Hematopoietic multipotent progenitor cell (in vitro differentiated cells): ENCODE data around the gene ZC3H12D. TPM values are rescaled to one million over a fixed set of nuclear protein-coding genes. Genes with fewer than 3 reads are reported as not detected.
A peak's percentile ranks its signal among the peaks of the same experiment; 100 is the strongest.
"Not testable (repeated sequence)": the region's sequence is repeated elsewhere in the genome, so short reads cannot be mapped to it uniquely, and the experiment has no call there.

Experiments
- DNase-seq, 3 donors: peaks; one replicate each; pipeline ENCODE4 v3.0.0-alpha.2; 2011 to 2015; ENCODE audit warnings: low read depth in 2 of 3, low spot score in 2 of 3
- total RNA-seq: library from RNA; depleted of rRNA; stranded (reverse); fragments of >200 nt; gene quantifications from one replicate; pipeline ENCODE4 v1.2.3, GENCODE V29; 2012

The ZC3H12D gene
- total RNA-seq, 1 donor, result 3.8 TPM

DNA sequence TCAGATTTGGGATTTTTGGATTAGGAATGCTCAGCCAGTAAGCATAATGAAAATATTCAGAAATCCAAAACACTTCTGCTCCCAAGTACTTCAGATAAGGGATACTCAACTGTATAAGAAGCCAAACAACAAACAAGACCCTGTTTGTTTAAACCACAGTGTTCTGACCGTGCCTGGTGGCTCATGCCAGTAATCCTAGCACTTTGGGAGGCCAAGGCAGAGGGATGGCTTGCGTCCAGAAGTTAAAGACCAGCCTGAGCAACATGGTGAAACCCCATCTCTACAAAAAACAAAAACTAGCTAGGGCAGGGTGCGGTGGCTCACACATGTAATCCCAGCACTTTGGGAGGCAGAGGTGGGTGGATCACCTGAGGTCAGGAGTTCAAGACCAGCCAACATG, 24.6 kb downstream of the ZC3H12D start:
- DNase-seq, result not testable (repeated sequence)

DNA sequence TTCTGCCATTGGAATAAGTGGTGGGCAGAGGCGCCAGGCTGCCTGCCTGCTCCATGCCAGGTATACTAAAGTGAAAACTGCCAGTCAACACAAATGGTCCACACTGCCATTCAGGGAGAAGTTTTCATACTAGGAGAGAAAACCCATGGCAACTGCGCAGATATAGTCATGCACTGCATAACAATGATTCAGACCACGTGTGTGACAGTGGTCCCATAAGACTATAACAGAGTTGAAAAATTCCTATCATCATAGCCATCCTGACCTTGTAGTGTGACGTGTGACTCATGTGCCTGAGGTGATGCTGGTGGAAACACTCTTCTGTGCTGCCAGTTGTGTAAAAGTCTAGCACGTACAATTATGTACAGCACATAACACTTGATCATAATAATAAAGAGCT, 25.1 kb downstream of the ZC3H12D start:
- DNase-seq, result no peak

DNA sequence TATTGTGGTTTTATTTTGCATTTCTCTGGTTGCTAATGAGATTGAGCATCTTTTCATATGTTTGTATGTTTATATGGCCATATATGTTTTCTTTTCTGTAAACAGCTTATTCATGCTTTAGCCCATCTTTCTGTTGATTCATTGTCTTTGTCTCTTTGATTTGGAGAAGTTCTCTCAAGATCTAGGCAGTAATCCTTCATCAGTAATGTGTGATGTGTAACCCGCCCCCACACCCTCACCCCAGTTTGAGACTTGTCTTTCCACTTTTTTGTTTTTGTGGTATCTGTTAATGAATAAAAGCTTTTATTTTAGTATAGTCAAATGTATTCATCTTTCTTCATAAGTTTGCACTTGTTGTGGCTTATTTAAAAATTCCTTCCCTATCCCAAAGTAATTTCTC, 26.0 kb downstream of the ZC3H12D start:
- DNase-seq, result no peak

DNA sequence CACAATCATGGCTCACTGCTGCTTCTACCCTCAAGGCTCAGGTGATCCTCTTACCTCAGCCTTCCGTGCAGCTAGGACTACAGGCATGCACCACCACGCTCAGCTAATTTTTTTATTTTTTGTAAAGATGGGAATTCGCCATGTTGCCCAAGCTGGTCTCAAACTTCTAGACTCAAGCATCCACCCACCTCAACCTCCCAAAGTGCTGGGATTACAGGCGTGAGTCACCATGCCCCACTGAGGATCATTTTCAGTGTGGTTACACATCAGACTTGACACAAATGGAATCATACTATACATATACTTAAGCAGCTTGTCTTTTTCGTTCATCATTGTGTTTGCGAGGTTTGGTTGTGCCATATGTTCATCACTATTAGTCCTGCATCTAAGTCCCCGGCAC, 26.6 kb downstream of the ZC3H12D start:
- no peak for DNase-seq

DNA sequence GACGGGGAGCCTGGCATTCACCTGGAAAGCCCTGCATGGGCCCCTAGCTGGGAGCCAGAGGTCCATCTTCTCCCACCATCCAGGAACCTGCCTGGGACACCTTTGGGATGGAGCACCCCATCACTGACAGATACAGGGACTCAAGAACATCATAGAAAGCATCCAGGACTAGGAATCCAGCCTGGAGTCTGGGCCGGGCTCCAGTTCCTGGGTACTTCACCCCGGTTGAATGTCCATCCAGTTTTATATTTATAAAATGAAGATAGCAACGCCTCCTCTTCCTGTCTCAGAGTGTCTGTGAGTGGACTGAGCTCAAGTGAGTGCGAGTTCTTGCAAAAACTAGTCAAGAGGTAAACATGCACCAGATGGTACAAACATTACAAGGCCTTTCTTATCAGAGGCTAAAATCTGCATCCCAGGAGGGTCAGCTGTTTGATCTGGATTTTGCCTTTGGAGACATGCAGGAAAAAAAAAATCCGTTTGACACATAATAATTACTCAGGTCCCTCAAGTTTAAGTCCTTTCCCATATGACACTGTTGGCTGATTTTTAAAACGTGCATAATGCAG, 27.4 kb downstream of the ZC3H12D start:
- DNase-seq, result no peak

DNA sequence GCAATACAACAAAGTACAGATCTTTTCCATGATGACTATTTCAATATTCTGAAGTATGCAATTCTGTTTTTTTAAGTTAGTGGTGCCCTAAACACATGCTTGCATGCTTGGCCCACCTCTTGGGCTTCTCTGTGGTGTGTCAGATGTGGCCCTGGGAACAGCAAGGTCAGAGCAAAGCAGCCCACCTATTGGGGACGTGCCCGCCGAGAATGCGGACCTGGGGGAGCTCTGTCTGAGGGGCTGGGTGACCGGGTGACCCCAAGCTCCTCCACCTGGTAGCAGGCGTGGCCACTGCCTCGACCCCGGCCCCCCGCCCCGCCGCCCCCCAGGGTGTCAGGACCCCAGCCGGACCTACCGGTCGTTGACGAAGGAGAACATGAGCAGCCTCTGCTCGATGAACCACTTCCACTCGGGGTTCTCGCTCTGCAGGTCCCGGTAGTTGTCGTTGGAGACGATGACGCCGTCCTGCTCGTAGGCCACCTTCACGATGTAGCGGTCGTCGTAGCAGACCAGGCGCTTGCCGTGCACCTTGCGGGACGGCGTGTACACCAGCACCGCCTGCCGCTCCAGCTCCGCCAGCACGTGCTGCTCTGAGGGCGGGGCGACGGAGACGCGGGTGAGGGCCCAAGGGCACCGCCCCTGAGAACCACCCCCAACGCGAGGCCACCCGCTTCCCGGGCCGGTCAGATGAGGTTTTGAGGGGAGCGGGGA, 28.3 kb downstream of the ZC3H12D start:
- no peak for DNase-seq

DNA sequence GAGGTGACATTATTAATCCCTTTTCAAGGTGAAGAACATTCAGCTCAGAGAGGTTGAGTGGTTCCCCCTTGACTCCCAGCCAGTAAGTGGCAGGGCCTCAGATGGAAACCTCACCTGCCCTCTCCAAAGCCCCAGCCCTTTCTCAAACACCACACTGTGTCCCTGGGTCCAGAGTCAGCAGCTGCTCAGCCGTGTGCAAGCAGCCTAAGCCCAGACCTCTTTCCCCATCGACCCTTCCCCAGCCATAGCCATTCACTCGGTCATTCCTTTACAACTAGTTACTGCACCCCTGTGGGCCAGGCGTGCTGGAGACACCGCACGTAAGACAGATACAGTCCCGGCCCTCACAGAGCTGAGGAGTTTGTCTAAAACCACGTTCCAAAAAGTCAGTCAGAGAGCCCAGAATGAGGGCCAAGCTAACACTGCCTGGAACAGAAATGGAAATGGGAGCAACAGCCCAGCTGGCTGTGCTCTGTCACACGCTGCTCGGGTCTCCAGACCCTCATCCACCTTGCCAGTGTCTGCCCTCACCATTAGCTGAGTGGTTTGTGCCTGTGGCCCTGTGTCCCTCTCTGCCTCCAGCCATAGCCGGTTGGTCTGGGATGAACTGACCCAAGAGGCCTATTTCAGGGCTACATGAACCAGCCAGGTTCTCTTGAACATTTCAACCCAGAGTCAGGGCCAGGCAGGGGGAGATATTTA, 29.6 kb downstream of the ZC3H12D start:
- no peak for DNase-seq

DNA sequence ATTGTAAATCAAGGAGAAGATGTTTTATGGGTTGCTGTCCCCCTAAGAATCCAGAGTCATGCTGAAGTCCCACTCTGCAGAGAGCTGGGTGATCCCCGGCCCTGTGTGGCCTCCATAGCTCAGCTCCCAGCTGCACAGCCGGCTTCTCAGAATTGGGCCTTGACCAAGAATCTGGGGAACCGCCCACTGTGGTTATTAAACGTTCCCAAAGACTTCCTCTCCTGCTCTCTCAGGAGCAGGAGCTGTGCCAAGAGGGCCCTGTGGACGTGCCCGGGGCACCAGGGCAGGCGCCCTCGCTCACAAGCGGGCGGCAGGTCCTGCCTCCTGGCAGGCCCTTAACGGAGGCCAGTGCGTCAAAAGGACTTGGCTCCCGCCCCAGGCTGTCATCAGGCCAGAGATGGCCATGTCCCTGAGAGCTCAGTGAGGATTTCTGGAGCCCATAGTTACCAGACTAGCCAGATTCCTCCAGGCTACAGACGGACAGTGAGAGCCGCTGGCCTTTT, 30.4 kb downstream of the ZC3H12D start:
- peak in 2 of 3 donors; percentile 32 to 50 for DNase-seq

DNA sequence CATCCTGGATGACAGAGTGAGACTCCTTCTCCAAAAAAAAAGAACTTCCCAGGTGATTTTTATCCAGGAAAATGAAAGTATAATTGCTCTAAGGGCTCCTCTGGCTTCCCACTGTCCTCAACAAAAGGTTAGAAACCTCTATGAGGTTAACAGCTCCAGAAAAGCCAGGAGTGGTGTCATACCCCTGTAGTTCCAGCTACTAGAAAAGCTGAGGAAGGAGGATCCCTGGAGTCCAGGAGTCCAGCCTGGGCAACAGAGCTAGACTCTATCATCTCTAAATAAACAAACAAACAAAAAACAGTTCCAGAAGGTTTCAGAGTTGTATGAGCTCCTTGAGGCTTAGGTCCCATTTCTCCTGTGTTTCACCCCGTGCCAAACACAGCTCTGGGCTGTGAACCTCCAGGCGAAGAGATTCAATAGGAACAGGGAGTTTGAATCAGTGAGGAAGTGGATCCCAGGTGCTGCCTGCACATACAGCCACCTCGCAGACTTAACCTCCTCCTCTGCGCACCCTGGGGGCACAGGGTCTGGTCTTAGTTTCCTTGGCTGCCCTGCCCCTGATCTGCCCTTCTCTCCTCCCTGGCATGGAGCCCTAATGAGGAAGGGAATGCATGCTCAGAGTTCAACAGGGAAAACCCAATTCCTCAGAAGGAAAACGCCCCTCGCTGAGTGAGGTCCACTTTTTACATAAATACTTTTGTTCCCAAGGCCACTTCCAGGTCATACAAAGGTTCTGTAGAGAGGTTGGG, 31.0 kb downstream of the ZC3H12D start:
- DNase-seq, result no peak

DNA sequence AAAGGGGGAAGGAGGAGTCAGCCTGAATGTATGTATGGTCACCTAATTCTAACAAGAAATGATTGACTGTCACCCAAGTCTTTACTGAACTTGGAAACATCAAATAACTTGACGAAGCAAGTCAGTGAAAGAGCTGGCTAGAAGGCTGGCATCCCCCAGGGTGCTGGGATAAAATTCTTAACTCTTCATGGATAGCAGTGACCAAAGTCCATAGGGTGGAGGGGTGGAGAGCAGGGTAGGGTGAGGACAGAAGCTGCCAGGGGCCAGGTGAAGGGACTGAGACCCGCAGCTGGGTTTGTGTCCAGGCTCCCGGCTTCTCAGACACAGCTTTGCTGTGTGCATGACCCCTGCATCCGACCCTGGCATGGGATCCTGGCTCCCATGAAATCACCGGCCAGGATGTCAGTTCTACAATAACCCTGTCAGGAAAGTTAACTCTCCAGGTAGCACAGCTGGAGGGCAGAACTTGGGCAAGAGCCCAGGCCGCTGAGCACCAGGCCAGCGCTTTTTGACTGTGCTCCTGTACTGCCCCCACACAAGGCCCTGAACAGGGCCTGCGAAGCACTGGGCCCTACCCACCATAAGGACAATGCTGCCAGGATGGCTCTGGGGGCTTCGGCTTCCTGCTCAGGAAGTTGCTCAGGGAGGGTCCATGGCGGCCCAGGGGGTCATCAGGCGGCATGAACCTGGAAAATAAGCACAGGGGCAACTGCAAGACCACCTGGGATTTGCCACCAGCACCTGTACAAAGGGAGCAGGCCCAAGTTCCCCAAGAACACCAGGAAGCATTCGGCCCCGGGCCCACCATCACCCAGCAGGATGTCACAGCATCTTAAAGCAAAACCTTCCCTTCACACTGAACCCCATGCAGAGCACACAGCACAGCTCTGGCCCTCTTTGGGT, 32.5 kb downstream of the ZC3H12D start:
- no peak for DNase-seq

DNA sequence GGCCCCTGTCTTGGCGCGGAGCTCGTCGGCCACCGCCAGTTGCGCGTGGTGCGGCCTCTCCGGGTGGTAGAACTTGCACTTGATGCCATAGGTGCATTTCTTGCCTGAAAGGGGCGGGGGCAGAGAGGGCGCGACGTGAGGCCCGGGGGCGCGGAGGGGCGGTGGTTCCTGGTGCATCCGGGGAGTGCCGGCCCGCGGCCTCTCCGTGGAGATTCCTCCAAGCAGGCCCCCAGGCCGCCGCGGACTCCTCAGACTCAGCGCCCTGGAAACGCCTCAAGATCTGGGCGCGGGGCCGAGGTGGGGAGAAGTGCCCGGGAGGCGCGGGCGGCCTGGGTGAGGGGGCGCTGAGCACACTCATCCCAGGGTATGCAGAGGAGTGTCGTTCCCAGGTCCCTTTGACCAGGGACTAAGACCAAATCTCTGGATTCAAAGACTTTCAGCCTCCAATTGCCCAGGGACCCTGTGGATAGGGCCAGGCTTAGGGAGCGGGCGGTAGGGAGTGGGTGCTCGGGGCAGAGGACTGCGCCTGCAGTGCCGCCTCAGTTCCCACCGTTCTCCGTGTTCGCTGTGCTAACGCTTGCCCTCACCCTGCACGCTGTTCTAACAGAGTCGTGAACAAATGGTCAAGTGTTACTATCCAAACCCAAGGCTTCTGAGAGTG, 33.3 kb downstream of the ZC3H12D start:
- peak in 1 of 3 donors; percentile 27 for DNase-seq

DNA sequence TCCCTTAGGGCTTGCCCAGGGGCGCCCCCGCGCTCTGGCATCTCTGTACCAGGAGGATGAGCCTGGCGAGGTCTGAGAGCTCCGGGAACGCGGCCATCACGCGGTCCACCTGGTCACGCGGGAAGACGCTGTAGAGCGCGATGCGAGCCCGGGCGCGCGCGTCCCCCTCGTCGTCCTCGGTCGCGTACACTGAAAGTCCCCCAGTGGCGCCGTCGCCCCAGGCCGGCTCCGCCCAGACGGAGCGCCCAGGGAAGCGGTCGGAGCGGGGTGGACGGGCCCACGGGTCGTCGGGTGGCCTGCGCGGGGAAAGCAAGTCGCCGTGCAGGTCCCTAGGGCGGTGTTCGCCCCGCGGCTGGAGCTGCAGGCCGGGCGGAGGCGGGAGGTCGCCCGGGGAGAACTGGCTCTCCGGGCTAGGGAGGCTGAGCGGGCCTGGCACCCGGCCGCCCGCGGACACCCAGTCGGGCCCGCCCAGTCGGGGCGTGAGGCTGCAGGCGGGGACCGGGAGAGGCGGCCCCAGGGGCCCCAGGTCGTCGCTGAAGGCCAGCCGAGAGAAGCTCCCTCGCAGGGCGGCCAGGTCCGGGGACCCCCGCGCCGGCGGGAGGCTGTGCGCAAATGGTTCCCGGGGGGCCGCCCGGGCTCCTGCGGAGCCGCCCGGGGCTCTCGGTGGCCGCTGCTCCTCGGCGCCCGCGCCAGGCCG, 34.0 kb downstream of the ZC3H12D start:
- peak in 1 of 3 donors; percentile 36 for DNase-seq

DNA sequence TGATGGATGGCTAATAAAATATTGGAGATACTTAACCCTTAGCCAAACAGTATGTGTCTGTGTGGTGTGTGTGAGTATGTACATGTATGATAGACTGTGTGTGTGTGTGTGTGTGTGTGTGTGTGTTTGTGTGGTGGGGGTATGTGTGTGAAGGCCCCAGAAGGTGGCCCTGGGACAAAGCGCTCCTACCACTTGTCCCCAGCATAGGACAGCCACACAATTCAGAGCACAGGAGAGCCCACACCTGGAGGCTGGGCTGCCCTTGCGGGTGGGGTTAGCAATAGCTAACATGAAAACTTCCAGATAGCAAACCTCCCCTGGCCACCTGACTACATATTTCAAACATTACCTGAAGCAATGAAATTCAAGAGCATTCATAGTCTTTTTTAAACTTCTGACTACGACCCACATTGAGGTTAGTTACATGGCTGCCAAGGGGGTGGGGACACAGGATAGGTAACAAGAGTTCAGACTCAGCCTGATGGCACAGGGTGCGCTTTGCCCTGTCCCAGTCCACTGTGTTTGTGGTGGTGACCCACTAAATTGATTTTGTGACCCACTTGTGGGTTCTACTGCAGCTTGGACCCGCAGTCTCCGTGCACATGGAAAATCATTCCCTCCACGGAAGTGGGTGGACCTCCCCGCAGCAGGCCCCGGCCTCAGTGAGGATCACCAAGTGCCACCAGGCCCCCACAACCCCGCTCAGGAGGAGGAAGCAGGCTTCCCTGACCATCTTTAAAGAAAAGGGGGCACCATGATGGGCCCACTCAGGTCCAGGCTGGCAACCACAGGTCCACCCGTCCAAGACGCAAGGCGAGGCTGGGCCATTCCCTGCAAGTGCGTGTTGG, 34.8 kb downstream of the ZC3H12D start:
- no peak for DNase-seq

DNA sequence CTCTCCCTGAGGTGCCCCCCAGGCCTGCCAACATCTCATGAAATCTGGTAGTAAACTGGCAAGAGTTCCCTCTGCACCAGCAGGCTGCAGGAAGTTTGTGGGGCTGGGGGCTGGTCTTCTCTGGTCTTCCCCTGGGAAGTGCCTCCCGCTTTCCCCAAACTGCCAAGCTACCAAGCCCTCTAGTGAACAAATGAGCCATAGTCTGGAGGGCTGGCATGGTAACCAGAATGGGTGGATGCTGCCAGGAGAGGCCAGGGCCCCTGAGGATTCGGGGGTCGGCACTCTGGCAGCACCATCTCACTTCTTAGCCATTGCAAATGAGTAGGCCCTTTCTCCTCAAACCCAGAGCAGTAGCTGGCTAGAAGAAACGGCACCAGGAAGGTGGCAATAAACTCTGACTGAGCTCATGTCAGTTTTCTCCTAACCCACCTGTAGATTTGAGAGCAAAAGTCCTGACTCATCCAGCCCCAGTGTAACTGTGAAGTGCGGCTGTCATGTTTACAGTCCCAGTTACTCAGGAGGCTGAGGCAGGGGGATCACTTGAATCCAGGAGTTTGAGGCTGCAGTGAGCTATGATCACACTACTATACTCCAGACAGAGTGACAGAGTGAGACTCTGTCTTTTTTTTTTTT, 35.9 kb downstream of the ZC3H12D start:
- DNase-seq, result no peak

DNA sequence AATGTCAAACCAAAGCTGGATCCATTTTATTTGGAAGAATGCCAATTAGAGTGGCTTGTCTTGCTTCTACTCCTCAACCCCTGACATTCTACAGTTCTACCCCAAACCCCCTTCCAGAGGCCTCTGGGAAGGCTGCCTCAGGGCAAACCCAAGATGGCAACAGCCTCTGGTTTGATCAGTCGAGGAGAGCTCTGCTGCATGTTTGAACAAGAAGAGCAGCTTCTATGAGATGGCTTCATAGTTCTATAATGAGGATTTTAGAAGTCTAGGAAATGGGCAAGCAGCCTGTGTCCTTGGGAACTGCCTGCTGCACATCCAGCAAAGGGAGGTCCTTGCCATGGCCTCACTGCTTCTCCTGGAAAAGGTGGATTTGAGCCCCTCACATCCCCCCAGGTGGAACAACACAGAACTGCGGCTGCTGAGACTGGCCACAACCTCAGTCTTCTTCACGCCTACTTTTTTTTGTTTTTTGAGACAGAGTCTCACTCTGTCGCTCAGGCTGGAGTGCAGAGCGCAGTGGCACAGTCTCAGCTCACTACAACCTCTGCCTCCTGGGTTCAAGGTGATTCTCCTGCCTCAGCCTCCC, 37.9 kb downstream of the ZC3H12D start:
- no peak for DNase-seq

DNA sequence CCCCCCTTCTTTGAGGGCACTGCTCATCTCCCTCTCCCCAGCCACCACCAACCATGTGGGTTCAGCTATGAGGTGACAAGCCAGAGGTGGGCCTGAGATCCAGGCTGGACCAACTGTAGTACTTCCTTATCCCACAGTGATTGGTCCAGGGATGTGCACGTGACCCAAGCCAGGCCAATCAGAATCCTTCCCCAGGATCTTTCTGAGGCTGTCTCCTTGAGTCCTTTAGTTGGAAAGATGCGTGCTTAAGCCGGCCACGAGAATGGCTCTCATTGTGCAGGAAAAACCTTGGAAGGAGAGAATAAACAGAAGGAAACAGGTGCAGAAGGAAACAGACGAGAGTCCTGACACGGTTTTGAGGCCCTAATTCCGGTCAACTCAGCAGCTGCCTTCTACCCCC, 39.2 kb downstream of the ZC3H12D start:
- DNase-seq, result no peak

DNA sequence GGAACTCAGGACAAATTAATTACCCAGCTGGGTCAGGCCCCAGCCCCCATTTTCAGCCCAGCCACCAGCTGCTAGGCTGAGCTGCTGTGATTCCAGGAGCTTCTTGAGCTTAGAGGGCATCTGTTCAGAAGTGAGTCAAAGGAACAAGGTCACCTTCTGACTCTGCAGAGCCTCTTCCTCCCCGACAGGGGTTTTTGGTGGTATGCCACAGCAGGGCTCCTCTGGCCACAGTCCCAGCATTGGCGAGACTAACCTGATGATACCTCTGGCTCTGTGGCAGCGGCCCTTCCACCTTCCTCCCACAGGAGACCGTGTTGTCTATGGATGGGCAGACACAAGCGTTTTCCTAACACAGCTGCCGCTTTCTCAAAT, 39.7 kb downstream of the ZC3H12D start:
- DNase-seq, result no peak
